GM19397 (cell line): ENCODE data around the gene BATF.

ENCODE experiments used
- ATAC-seq: cut with Tn5 transposase; IDR thresholded peaks from one replicate; pipeline ENCODE4 v1.9.1; 2021; ENCODE audit warnings: mild to moderate bottlenecking, moderate library complexity; ENCODE audit not compliant: unreplicated experiment

Gene BATF

DNA sequence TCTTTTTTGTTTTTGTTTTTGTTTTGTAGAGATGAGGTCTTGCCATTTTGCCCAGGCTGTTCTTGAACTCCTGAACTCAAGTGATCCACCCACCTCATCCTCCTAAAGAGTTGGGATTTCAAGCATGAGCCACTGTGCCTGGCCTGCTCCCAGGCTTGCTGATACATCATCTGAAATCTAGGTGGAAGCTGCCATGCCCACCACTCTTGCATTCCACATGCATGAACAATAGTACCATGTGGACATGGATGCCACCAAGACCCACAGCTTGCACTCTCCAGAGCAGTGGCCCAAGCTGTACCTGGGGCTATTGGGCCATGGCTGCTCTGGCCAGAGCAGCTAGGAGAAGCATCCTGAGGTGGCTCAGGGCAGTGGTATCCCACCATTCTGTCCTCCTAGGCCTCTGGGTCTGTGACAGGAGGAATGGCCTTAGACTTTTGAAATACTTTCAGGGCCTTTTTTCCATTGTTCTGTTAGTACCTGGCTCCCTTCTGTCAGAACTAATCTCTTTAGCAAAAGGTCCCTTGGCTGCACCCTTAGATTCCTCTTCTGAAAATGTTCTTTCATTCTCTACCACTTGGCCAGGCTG lies 69.8 kb downstream of the BATF start:
- no peak for ATAC-seq

DNA sequence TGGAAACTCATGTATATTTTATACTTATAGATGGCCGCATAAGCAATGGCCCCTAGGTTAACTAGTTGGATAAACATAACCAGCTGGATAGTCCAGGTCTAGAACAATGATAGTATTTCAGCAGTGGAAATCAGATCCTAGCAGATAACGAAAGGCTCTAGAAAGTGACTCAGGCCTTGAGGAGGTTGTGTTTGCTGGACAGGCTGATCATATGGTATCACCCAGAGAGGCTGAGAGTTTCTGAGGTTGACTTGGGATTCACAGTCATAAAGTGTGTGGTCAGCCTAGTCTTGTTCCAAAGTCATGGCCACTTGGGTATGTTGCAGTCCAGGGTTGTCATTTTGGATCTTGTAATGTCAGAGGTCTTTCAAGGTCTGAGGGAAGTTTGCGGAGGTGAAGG lies 73.0 kb downstream of the BATF start:
- no peak for ATAC-seq
